Measurements from ENCODE around the gene DRAM2.

GRCh38 chr1:111140680-111140967 is 731 bp upstream of the DRAM2 start:
- TF ChIP-seq POLR2A (IDR thresholded peaks at IDR 0.05; ENCODE audit: low read depth, low read length) = no peak
- no peak for TF ChIP-seq CTCF (IDR thresholded peaks at IDR 0.05 in 2 of 3, conservative IDR thresholded peaks at IDR 0.05 in 1 of 3; ENCODE audit: control insufficient read depth in 2 of 3, extremely low read depth in 1 of 3, insufficient read depth in 1 of 3, low read depth in 3 of 3, low read length in 3 of 3)
- no peak for TF ChIP-seq EZH2 (IDR thresholded peaks at IDR 0.05; ENCODE audit: borderline replicate concordance, control insufficient read depth, low read depth, low read length)
